Ramos (cell line): ENCODE data around the gene SPATA1.

Experiments
- in situ Hi-C: fragments of 300-500 bp; cut with MboI; formaldehyde crosslinking; loops from one replicate; pipeline ENCODE4 v1.14.3; 2022; ENCODE audit warnings: low sequenced_read_pairs; ENCODE audit not compliant: unreplicated experiment

Gene SPATA1

GRCh38 chr1:84507887-84508286 is 1.7 kb downstream of the SPATA1 start:
- in situ Hi-C loops, result loop anchor here (10.0 kb wide), 1 partner anchor 67 kb away; the partner anchor contains the start of gene CTBS

DNA sequence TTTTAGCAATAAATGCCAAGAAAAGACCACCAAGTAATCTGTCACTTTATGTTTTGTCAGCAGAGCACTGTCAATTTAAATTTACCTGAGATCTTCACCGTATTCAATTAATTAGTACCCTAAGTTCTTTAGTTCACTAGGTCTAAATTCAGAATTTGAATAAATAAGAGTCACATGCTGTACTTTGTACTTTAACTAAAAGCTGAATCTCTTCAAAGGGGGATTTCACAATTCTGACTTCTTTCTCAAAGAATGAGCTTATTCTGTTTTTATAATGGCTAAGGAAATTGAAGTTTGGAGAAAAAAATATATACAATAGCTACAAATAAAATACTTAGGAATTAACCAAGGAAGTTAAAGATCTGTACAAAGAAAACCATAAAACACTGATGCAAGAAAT is 2.3 kb downstream of the SPATA1 start:
- in situ Hi-C loops, result loop anchor here (10.0 kb wide), 1 partner anchor 66 kb away; the partner anchor contains the start of gene CTBS

GRCh38 chr1:84509029-84509428 is 2.8 kb downstream of the SPATA1 start:
- in situ Hi-C loops, result loop anchor here (10.0 kb wide), 1 partner anchor 66 kb away; the partner anchor contains the start of gene CTBS

DNA sequence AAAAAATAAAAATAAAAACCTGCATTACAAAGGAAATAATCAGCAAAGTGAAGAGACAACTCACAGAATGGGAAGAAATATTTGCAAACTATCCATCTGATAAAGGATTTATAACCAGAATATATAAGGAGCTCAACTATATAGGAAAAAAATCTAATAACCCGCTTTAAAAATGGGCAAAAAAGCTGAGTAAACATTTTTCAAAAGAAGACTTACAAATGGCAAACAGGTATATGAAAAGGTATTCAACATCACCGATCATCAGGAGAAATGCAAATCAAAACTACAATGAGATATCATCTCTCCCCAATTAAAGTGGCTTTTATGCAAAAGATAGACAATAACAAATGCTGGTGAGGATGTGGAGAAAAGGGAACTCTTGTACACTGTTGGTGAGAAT is 4.0 kb downstream of the SPATA1 start:
- in situ Hi-C loops, result no loop called here

DNA sequence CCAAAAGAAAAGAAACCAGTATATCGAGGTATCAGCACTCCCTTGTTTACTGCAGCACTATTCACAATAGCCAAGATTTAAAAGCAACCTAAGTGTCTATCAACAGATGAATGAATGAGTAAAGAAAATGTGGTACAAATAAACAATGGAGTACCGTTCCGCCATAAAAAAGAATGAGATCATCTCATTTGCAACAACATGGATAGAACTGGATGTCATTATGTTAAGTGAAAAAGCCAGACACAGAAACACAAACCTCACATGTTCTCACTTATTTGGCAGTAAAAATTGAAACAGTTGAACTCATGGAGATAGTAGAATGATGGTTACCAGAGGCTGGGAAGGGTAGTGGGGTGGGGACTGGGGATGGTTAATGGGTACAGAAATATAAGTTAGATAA is 4.5 kb downstream of the SPATA1 start:
- in situ Hi-C loops, result no loop called here

- in situ Hi-C loops, result no loop called here
Observed at GRCh38 chr1:84524590-84524989, 18.4 kb downstream of the SPATA1 start.

- in situ Hi-C loops, result no loop called here
Observed at GRCh38 chr1:84525779-84526178, 19.6 kb downstream of the SPATA1 start.

DNA sequence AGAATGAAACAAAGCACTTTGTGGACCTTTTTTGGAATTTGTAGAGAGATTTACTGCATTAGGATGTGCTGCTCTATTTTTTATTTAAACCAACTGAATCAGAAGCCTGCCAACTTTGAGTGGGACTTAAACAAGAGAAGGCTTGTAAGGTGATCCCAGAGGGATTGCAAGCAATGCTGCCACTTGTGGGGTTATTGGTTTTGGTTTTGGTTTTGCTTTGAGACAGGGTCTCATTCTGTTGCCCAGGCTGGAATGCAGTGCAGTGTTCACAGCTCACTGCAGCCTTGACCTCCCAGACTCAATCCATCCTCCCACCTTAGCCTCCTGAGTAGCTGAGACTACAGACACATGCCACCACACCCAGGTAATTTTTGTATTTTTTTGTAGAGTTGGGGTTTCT is 32.4 kb downstream of the SPATA1 start:
- in situ Hi-C loops, result no loop called here

DNA sequence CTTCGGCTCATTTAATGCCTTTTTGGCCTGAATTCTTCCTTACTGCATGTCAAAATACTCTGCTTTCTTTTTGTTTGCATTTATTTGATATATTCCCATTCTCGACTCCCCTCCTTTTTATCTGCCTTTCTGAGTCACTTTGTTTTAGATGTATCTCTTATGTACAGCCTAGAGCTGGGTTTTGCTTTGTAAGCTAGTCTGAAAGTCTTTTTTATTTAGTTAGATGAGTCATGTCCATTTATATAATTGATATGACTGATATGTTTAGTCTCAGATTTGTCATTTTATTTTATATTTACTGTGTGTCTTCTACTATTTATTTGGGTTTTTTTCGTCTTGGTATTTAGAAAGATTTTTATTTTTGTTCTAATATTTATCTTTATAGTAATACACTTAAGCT is 33.8 kb downstream of the SPATA1 start:
- in situ Hi-C loops, result no loop called here

DNA sequence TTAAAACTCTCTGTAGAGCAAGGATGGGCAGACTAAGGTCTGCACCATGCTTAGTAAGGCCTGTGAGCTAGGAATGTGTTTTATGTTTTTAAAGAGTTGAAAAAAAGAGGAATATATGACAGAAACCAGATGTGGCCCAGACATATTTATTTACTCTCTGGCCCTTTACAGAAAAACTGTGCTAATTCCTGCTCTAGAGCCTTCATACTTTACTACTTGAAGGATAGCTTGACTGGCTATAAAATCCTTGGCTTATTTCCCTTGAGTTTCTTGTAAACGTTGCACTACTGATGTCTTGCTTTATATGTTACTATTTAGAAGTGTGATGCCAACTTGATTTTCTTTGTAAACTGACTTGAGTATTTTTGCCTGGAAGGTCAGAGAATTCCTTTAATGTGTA is 34.6 kb downstream of the SPATA1 start:
- in situ Hi-C loops, result no loop called here

GRCh38 chr1:84541679-84542078 is 35.5 kb downstream of the SPATA1 start:
- in situ Hi-C loops, result no loop called here

- in situ Hi-C loops, result no loop called here
Observed at GRCh38 chr1:84550826-84551225, 44.6 kb downstream of the SPATA1 start.

- in situ Hi-C loops, result no loop called here
Observed at GRCh38 chr1:84569216-84569615, 63.0 kb downstream of the SPATA1 start.

GRCh38 chr1:84570436-84571149 is 64.4 kb downstream of the SPATA1 start:
- in situ Hi-C loops, result loop anchor here (10.0 kb wide), 1 partner anchor 66 kb away; the partner anchor contains the start of genes GNG5 and SPATA1

GRCh38 chr1:84571150-84571535 is 65.0 kb downstream of the SPATA1 start:
- in situ Hi-C loops, result loop anchor here (10.0 kb wide), 1 partner anchor 66 kb away; the partner anchor contains the start of genes GNG5 and SPATA1

DNA sequence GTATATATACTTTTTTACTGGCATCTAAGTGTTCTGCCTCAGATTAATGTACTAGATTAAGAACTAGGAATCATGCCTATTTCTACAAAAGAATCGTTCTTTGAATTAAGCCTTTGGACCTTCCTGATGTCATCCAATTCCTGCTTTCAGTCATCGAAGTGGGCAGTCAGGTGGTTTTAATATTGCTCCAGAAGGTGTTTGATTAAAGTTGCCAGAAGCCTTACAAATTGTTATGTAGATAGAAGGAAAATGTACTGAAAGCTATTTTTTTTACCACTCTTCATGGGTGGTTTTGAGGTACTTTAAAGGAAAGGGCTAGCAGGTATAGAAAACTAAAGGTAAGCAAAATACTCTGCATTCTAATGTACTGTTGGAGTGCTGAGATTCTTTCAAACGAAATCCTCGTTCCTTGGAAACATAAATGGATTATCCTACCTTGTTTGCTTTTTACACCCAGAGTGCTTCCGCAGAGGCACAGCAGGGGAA is 67.3 kb downstream of the SPATA1 start:
- in situ Hi-C loops, result loop anchor here (10.0 kb wide), 1 partner anchor 69 kb away; the partner anchor contains the start of genes GNG5 and SPATA1

- in situ Hi-C loops, result loop anchor here (10.0 kb wide), 1 partner anchor 69 kb away; the partner anchor contains the start of genes GNG5 and SPATA1
Observed at GRCh38 chr1:84573967-84574842, 68.0 kb downstream of the SPATA1 start, which contains the start of gene CTBS. Gene CTBS (minus strand): TSS chr1:84574440. CDS start chr1:84574415, 25 bp downstream.

DNA sequence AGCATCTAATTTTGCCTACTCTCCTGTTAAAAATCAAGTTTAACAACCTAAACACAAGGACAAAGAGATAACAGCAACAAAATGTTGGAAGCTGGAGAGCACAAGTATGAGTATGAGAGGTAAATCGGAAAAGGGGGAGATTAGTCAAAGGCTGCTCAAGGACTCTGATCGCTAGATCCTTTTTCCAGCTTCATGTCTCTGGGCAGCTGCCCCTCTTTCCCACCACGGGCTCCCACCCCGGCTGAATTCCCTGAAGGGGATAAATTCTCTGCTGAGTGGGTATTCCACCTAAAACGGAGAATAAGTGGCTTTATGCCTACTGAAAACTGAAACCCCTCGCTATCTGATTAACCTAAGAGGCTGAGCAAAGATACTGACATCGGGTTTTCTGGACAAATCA is 68.8 kb downstream of the SPATA1 start:
- in situ Hi-C loops, result loop anchor here (10.0 kb wide), 1 partner anchor 70 kb away; the partner anchor contains the start of genes GNG5 and SPATA1

- in situ Hi-C loops, result no loop called here
Observed at GRCh38 chr1:84581648-84582047, 75.5 kb downstream of the SPATA1 start.

DNA sequence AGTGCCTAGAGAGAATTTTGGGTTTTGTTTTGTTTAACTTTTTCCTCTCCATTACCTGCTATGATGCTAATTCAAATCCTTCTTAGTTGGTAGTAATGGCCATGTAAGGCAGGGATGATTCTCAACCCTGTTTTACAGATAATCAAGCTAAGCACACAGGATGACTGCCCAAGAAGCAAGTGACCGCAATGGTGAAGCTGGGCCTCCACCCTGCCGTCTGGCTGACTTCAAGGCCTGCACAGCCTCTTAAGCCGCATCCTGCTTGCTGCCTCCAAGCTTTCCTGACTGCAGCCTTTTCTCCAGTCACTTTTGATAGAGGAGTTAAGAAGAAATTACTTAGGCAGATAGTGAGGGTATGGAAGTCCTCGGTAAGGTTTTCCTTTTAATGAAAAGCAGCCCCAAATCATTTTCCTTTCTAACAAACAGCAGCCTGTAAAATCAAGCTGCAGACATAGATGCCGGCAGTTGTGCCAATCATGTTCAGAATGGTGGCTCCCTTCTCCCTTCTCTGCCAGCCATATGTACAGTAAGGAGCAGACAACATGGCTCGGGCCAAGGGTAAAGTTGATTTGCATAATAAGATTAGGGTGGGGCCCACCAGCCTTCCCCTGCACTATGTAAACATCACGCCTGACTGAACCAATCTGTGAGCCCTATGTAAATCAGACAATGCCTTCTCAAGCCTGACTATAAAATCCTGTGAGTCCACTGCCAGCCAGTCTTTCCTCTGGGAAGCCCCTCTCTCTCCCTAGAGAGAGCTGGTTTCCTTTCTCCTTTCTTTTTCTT is 76.8 kb downstream of the SPATA1 start:
- in situ Hi-C loops, result no loop called here
